Measurements from ENCODE around the gene MRFAP1L1. TPM values are rescaled to one million over a fixed set of nuclear protein-coding genes. Genes with fewer than 3 reads are reported as not detected.

MRFAP1L1 gene
- total and polyA plus RNA-seq, 9 of the 15 experiments (the other 6 are each of a cell fraction or from before 2014, with no cell fraction given) = 37.6 to 111 (median 83.8) TPM

- TF ChIP-seq ZFX (CRISPR knock-in tag; IDR thresholded peaks at IDR 0.05) = no peak; the same call in 1 of the 2 replicates
- TF ChIP-seq ZNF707 (CRISPR knock-in tag; conservative IDR thresholded peaks at IDR 0.05) = no peak
- peak; percentile 38 to 85; a peak in 2 of 4 replicates for TF ChIP-seq MAZ (CRISPR knock-in tag; conservative IDR thresholded peaks at IDR 0.05 in 1 of 2, IDR thresholded peaks at IDR 0.05 in 1 of 2)
- TF ChIP-seq ZKSCAN1 (IDR thresholded peaks at IDR 0.05; ENCODE audit: low read depth, low read length) = 0 out of 2 replicates have a peak, but pooled peaks have one; percentile 45
- TF ChIP-seq BRF2 (IDR thresholded peaks at IDR 0.05; ENCODE audit: borderline replicate concordance, insufficient read depth, insufficient read length) = no peak
- no peak for TF ChIP-seq SNIP1 (IDR thresholded peaks at IDR 0.05; ENCODE audit: low read depth)
- TF ChIP-seq CREB3 (tag; conservative IDR thresholded peaks at IDR 0.05; ENCODE audit: low read depth) = no peak
- TF ChIP-seq GMEB1 (CRISPR knock-in tag; IDR thresholded peaks at IDR 0.05) = no peak
- 0 out of 2 replicates have a peak, but pooled peaks have one; percentile 18 for TF ChIP-seq ARID4B (CRISPR knock-in tag; IDR thresholded peaks at IDR 0.05)
- peak; percentile 61; the same call in 1 of the 2 replicates for TF ChIP-seq CTBP1 (IDR thresholded peaks at IDR 0.05; ENCODE audit: borderline replicate concordance)
- no peak for TF ChIP-seq HNRNPL (IDR thresholded peaks at IDR 0.05; ENCODE audit: low read depth, low read length)
- peak; percentile 50; the same call in 1 of the 2 replicates for TF ChIP-seq XRCC5 (IDR thresholded peaks at IDR 0.05; ENCODE audit: low read depth, low read length)
- TF ChIP-seq MXD1 (CRISPR knock-in tag; IDR thresholded peaks at IDR 0.05; ENCODE audit: borderline replicate concordance, poor library complexity, severe bottlenecking) = no peak
- TF ChIP-seq PHF20 (IDR thresholded peaks at IDR 0.05; ENCODE audit: partially characterized antibody) = no peak
- TF ChIP-seq ZNF24 (IDR thresholded peaks at IDR 0.05) = no peak
- no peak for TF ChIP-seq NR0B1 (IDR thresholded peaks at IDR 0.05; ENCODE audit: partially characterized antibody)
- TF ChIP-seq ZNF184 (CRISPR knock-in tag; IDR thresholded peaks at IDR 0.05) = no peak
- TF ChIP-seq DACH1 (IDR thresholded peaks at IDR 0.05; ENCODE audit: partially characterized antibody) = peak; percentile 95
Observed at GRCh38 chr4:6720202-6720699, 10.6 kb upstream of the MRFAP1L1 start (continued).
